IPS-18c (cell line): ENCODE data around the gene SUV39H2.
"Not testable (repeated sequence)": the region's sequence is repeated elsewhere in the genome, so short reads cannot be mapped to it uniquely, and the experiment has no call there.

Experiments
- H3K4me3 ChIP-seq: 2 replicates; pipeline ENCODE4 v1.7.0; 2013; ENCODE audit warnings: low read depth, mild to moderate bottlenecking, low read length, moderate library complexity; ENCODE audit not compliant: insufficient read depth
- H3K9me3 ChIP-seq: one replicate; pipeline ENCODE4 v1.6.1; 2013; ENCODE audit warnings: mild to moderate bottlenecking, low read length, moderate library complexity; ENCODE audit not compliant: control insufficient read depth, insufficient read depth

Gene SUV39H2

DNA sequence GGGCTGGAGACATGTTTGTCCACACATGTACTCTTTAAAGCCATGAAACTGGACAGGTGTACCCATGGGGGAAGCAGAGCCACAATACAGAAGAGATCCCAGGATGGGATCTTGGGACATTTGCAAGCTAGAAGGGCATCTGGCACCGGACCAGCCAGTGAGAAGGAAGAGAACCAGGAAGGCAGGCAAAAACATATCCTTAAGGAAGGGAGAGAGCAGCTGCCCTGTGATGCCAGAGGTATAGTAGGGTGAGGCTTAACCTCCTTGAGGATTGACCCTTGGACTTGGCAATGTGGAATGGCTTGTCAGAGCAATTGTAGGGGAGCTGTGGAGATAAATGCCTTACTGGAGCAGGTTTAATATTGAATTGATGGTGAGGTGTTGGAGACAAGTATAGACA lies 17.9 kb upstream of the SUV39H2 start:
- H3K9me3 ChIP-seq = no peaks in the 10 kb centered on the region
- H3K4me3 ChIP-seq = no peak overlapping the region

GRCh38 chr10:14864466-14864865 lies 14.2 kb upstream of the SUV39H2 start:
- not testable (repeated sequence) for H3K9me3 ChIP-seq, H3K4me3 ChIP-seq

DNA sequence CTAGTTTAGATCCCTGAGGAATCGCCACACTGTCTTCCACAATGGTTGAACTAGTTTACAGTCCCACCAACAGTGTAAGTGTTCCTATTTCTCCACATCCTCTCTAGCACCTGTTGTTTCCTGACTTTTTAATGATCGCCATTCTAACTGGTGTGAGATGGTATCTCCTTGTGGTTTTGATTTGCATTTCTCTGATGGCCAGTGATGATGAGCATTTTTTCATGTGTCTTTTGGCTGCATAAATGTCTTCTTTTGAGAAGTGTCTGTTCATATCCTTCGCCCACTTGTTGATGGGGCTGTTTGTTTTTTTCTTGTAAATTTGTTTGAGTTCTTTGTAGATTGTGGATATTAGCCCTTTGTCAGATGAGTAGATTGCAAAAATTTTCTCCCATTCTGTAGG lies 13.8 kb upstream of the SUV39H2 start:
- not testable (repeated sequence) for H3K9me3 ChIP-seq, H3K4me3 ChIP-seq

DNA sequence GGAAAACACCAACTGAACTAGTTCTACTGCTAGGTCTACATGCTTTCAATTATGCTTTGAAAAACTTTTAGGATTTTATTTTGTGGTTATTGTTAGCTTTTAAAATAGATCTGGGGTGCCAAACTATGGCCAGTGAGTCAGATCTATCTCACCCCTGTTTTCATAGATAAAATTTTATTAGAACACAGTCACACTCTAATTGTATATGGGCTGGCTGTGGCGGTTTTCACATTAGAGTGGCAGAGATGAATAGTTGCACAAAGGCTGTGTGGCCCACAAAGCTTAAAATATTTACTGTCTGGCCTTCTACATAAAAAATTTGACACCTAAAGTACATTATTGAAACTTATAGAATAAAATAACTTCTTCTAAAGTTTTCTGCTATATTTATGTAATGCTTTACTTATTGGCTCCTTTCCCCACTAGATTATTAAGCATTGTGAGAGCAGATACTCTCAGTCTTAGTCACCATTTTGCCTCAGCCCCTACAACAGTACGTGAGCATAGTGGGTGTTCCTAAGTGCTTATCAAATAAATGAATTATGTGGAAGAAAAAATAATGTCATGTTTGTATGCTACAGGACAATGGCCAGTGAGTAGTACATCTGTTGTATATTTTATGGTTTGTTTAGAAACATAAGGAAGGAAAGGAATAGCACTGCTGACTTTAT lies 5.4 kb upstream of the SUV39H2 start:
- Histone ChIP-seq H3K4me3 (no peak overlapping the region), H3K9me3 (no peaks in the 10 kb centered on the region)

GRCh38 chr10:14875941-14876340 lies 2.7 kb upstream of the SUV39H2 start:
- Histone ChIP-seq H3K9me3 (no peaks in the 10 kb centered on the region), H3K4me3 (no peak overlapping the region)

DNA sequence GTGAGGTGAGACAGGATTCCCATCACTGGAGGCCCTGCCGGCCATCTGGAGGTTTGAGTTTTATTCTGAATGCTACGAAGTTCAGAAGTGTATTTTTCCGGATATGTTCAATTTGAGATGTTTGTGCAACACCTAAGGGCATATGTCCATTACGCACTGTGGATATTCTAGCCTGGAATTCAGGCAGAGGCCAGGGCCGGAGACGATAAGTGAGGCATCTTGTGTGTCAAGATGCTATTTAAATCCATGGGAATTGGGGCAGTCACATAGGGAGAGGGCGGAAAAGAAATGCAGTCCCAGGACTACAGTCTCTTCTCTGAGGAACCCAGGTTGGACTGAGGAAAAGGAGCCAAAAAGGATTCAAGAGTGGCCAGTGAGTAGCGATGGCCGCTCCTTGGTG lies 1.9 kb upstream of the SUV39H2 start:
- H3K4me3 ChIP-seq = no peak overlapping the region
- no peaks in the 10 kb centered on the region for H3K9me3 ChIP-seq

DNA sequence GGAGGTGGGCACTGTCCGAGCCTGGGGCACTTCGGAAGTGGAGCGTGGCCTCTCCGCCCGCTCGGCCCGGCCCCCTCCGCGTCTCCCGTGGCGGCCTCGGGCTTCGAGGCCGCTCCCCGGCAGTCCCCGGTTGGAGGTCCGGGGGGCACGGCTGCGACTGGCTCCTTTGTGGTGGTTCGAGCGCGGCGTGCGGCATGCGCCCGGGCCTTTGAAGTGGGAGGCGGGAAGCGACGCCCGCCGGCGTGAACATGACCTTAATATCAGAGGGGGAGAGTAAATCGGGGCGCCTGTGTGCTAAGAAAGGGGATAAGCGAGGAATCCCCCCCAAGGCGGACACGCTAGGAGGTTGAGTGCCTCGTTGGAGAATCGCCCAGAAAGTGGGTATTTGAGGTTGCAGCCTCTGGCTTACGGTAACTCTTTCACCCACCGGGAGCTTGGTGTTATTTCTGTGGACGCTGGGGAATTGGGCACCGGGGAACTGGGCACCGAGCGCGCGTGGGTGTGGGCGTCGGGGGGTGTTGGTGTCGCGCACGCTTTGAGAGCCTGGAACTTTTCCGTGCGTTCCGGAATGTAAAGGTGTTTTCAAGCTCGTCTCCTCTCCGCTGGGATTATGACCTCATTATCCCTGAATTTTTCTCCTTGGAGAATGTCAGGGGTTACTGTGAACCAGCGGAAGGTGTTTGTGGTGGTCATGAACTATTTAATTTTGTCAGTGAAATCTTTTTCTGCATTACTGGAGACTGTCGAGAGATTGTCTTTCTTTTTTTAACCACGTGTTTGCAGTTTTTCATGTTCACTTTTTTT lies 660 bp downstream of the SUV39H2 start:
- H3K9me3 ChIP-seq = no peaks in the 10 kb centered on the region
- peak overlapping the region; percentile 97 for H3K4me3 ChIP-seq

DNA sequence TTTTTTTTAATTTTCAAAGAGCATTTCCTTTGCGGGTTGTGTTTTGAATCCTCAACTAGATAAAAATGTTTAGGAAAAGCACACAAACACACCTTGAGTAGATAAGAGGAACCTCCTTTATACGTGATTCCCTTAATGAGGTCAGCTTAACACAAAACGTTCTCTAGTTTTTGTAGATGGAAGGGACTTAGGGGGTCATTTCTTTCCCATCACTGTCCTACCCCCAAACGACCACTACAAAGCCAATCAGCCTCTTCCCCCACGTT lies 1.2 kb downstream of the SUV39H2 start:
- Histone ChIP-seq H3K9me3 (no peaks in the 10 kb centered on the region), H3K4me3 (peak overlapping the region; percentile 97)

DNA sequence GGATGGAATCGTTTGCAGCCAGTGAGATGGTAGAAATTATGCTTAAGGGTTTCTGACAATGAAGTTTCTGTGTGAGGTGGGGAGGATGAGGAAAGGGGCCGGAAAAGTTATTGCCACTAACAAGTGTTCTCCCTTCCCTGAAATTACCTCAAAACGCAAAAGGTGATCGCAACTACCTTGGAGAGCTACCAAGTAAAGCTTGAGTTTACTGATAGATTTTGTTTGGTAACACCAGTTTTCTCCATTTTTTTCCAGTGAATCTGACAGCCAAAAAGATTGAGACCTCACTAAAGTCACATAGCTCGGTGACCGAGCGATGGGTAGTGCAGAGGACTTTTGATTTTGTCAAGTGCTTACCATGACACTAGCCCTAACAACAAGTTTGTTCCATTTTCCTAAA lies 1.6 kb downstream of the SUV39H2 start:
- H3K9me3 ChIP-seq = no peaks in the 10 kb centered on the region
- peak overlapping the region; percentile 97 for H3K4me3 ChIP-seq

GRCh38 chr10:14884082-14884481 lies 5.4 kb downstream of the SUV39H2 start:
- Histone ChIP-seq H3K4me3 (no peak overlapping the region), H3K9me3 (no peaks in the 10 kb centered on the region)

- Histone ChIP-seq H3K9me3 (no peaks in the 10 kb centered on the region), H3K4me3 (no peak overlapping the region)
Measured at GRCh38 chr10:14889318-14889717, 10.7 kb downstream of the SUV39H2 start.

GRCh38 chr10:14891151-14891550 lies 12.5 kb downstream of the SUV39H2 start:
- H3K9me3 ChIP-seq = no peaks in the 10 kb centered on the region
- no peak overlapping the region for H3K4me3 ChIP-seq

- no peak overlapping the region for H3K4me3 ChIP-seq
- no peaks in the 10 kb centered on the region for H3K9me3 ChIP-seq
Measured at GRCh38 chr10:14904316-14904732, 25.7 kb downstream of the SUV39H2 start.

- Histone ChIP-seq H3K9me3 (no peaks in the 10 kb centered on the region), H3K4me3 (no peak overlapping the region)
Measured at GRCh38 chr10:14904864-14905263, 26.2 kb downstream of the SUV39H2 start.

- Histone ChIP-seq H3K9me3 (no peaks in the 10 kb centered on the region), H3K4me3 (no peak overlapping the region)
Measured at GRCh38 chr10:14905890-14906289, 27.2 kb downstream of the SUV39H2 start.

DNA sequence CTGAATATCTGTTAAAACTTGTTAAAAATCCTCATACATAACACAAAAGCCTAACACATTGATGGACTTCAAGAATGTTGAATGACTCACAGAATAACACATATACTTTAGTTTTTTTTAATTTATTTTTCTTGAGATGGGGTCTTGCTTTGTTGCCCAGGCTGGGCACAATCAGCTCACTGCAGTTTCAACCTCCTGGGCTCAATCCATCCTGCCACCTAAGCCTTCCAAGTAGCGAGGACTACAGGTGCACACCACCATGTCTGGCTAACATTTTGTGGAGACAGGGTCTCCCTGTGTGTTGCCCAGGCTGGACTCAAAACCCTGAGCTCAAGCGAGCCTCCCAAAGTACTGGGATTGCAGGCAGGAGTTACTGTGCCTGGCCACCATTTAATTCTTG lies 28.1 kb downstream of the SUV39H2 start:
- Histone ChIP-seq H3K9me3 (no peaks in the 10 kb centered on the region), H3K4me3 (no peak overlapping the region)

DNA sequence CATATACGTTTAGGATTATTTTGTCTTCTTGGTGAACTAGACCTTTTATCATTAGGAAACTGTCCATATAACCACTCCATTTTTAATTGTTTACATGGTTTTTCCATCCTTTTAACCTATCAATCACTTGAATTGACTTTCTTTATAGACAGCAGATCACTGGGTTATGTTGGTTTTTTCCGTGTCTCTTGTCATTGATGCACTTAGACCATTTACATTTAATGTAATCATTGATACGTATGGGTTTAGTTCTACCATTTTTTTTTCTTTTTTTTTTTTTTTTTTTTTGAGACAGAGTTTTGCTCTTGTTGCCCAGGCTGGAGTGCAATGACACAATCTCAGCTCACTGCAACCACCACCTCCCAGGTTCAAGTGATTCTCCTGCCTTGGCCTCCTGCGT lies 28.9 kb downstream of the SUV39H2 start:
- not testable (repeated sequence) for H3K4me3 ChIP-seq, H3K9me3 ChIP-seq

DNA sequence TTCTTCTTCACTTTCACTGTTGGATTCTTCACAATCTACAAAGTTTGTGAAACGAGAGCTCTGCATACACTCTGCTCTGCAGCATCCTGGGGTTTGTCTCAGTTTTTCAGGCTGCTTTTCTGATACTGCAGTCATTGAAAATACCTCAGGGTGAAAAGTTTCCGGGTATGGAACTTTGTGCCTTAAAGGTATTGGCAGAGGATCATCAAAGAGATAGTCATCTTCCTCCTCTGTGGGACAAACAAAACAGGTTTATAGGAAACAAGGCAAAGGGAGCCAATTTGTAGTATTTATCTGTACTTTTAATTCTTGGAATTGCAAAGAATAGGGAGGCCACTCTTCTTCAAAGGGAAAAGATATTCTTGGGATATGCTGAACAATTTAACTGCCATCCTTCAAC lies 30.4 kb downstream of the SUV39H2 start:
- no peaks in the 10 kb centered on the region for H3K9me3 ChIP-seq
- no peak overlapping the region for H3K4me3 ChIP-seq

- Histone ChIP-seq H3K4me3 (no peak overlapping the region), H3K9me3 (no peaks in the 10 kb centered on the region)
Measured at GRCh38 chr10:14910953-14911352, 32.3 kb downstream of the SUV39H2 start.
